Superior temporal gyrus (tissue), 1 donor: ENCODE data around the gene IFT80.
"Not testable (repeated sequence)": the region's sequence is repeated elsewhere in the genome, so short reads cannot be mapped to it uniquely, and the experiment has no call there.

Experiments
- DNase-seq: peaks from one replicate; pipeline ENCODE4 v3.0.0-alpha.2; 2016; ENCODE audit errors: extremely low spot score

IFT80 gene

GRCh38 chr3:160278210-160278609 is 120.8 kb downstream of the IFT80 start:
- no peak for DNase-seq

- no peak for DNase-seq
Observed at GRCh38 chr3:160265088-160265487, 133.9 kb downstream of the IFT80 start.

GRCh38 chr3:160260587-160261270 is 138.3 kb downstream of the IFT80 start:
- no peak for DNase-seq

- DNase-seq, result no peak
Observed at GRCh38 chr3:160259589-160259988, 139.4 kb downstream of the IFT80 start.

- no peak for DNase-seq
Observed at GRCh38 chr3:160257606-160258005, 141.4 kb downstream of the IFT80 start.

GRCh38 chr3:160253298-160253697 is 145.7 kb downstream of the IFT80 start:
- no peak for DNase-seq

- no peak for DNase-seq
Observed at GRCh38 chr3:160247766-160248165, 151.3 kb downstream of the IFT80 start.

- DNase-seq, result no peak
Observed at GRCh38 chr3:160245261-160245800, 153.7 kb downstream of the IFT80 start.

- not testable (repeated sequence) for DNase-seq
Observed at GRCh38 chr3:160240719-160241118, 158.3 kb downstream of the IFT80 start.

- DNase-seq, result no peak
Observed at GRCh38 chr3:160232014-160232413, 167.0 kb downstream of the IFT80 start.

GRCh38 chr3:160227419-160227818 is 171.6 kb downstream of the IFT80 start:
- DNase-seq, result no peak

GRCh38 chr3:160226026-160226907 is 172.8 kb downstream of the IFT80 start:
- no peak for DNase-seq

GRCh38 chr3:160225176-160226025 is 173.6 kb downstream of the IFT80 start, which contains the start of gene C3orf80:
Gene C3orf80 (plus strand): TSS chr3:160225422. CDS start chr3:160225636, 214 bp downstream.
- peak; percentile 52 for DNase-seq

- no peak for DNase-seq
Observed at GRCh38 chr3:160224811-160225175, 174.2 kb downstream of the IFT80 start.

- DNase-seq, result peak; percentile 51
Observed at GRCh38 chr3:160224256-160224655, 174.8 kb downstream of the IFT80 start.

GRCh38 chr3:160221019-160221418 is 178.0 kb downstream of the IFT80 start:
- DNase-seq, result no peak

- DNase-seq, result no peak
Observed at GRCh38 chr3:160220038-160220437, 179.0 kb downstream of the IFT80 start.

GRCh38 chr3:160218136-160218535 is 180.9 kb downstream of the IFT80 start:
- DNase-seq, result no peak

GRCh38 chr3:160217675-160218074 is 181.3 kb downstream of the IFT80 start:
- DNase-seq, result no peak

- DNase-seq, result no peak
Observed at GRCh38 chr3:160213191-160213590, 185.8 kb downstream of the IFT80 start.

- no peak for DNase-seq
Observed at GRCh38 chr3:160210799-160211221, 188.2 kb downstream of the IFT80 start.

GRCh38 chr3:160210341-160210740 is 188.7 kb downstream of the IFT80 start:
- no peak for DNase-seq
